Heart right ventricle (tissue), 16 donors: Measurements from ENCODE around the gene NTN3. TPM values are rescaled to one million over a fixed set of nuclear protein-coding genes. Genes with fewer than 3 reads are reported as not detected.

ENCODE experiments used
- ATAC-seq, 8 donors: fragments of 200-7000 bp; cut with Tn5 transposase; one replicate each; pipeline ENCODE4 v1.9.1; 2020; ENCODE audit warnings: mild to moderate bottlenecking in 8 of 8, moderate library complexity in 8 of 8, moderate number of reproducible peaks in 1 of 8
- DNase-seq, 2 donors: peaks; one replicate each; pipeline ENCODE4 v3.0.0-alpha.2; 2020
- H3K27ac ChIP-seq, 10 donors: fragments of 200-600 bp; sonication (generic) in 2 of 10; one replicate each; pipeline versions ENCODE4 v1.5.0 to v1.8.0; 2020 to 2022; ENCODE audit warnings: mild to moderate bottlenecking in 3 of 10
- H3K27me3 ChIP-seq, 7 donors: fragments of 200-600 bp; one replicate each; pipeline ENCODE4 v1.8.0; 2021 to 2022; ENCODE audit warnings: mild to moderate bottlenecking in 2 of 7
- H3K36me3 ChIP-seq, 9 donors: fragments of 200-600 bp; sonication (generic) in 1 of 9; one replicate each; pipeline versions ENCODE4 v1.5.0 to v1.8.0; 2020 to 2022; ENCODE audit warnings: mild to moderate bottlenecking in 2 of 9
- H3K4me1 ChIP-seq, 9 donors: fragments of 200-600 bp; sonication (generic) in 1 of 9; one replicate each; pipeline versions ENCODE4 v1.5.0 to v1.8.0; 2020 to 2022; ENCODE audit warnings: mild to moderate bottlenecking in 4 of 9
- H3K4me3 ChIP-seq, 10 donors: fragments of 200-600 bp; sonication (generic) in 2 of 10; one replicate each; pipeline versions ENCODE4 v1.5.0 to v1.8.0; 2020 to 2022; ENCODE audit warnings: mild to moderate bottlenecking in 7 of 10, moderate library complexity in 2 of 10
- H3K9me3 ChIP-seq, 11 donors: fragments of 200-600 bp in 10 of 11; sonication (generic) in 2 of 11; one replicate each; pipeline versions ENCODE4 v1.5.0 to v1.8.0; 2013 to 2022; ENCODE audit warnings: mild to moderate bottlenecking in 2 of 11, control low read depth in 1 of 11, moderate library complexity in 1 of 11
- CTCF ChIP-seq, 9 donors: fragments of 200-600 bp; sonication (generic) in 2 of 9; IDR thresholded peaks; one replicate each; pipeline versions ENCODE4 v1.5.0 to v1.8.0; 2021 to 2022; ENCODE audit warnings: antibody characterized with exemption in 9 of 9, mild to moderate bottlenecking in 5 of 9, moderate library complexity in 1 of 9
- WGBS, 2 donors: extraction: QIAGEN DNeasy Blood & Tissue Kit; methylation state at CpG; one replicate each; pipeline ENCODE4 v1.1.7; 2013; ENCODE audit warnings: inconsistent platforms in 1 of 2; 5-methylcytosine and 5-hydroxymethylcytosine counted together
- intact Hi-C, 10 donors: fragments of 100-400 bp; cut with DNase I; formaldehyde crosslinking; loops; one replicate each; pipeline versions ENCODE4 v1.11.1 to v1.14.2; 2022
- polyA plus RNA-seq, 2 donors: library from polyadenylated mRNA; stranded (reverse); fragments of 200-250 nt; gene quantifications; one replicate each; pipeline ENCODE4 v1.2.3, GENCODE V29; 2013
- total RNA-seq, 10 donors: library from RNA; stranded (reverse); fragmentation: NEBNext Ultra II Directional in 3 of 10; extraction: Animal tissue kit (Norgen Biotek cat#: 25700) in 3 of 10; gene quantifications; one replicate each; pipeline versions ENCODE4 v1.2.1 to v1.2.4, GENCODE V29; 2021 to 2023
- donor health status: Arrhythmogenic right ventricular cardiomyopathy.
- donor health status: ischemic (EF 13 %, LVEDD 7.1; RV severe dilation, severe dysfunction).
- donor health status: healthy with polysubstance abuse.
- donor health status: DM: no; HTN: yes; CAD: no.
- donor health status: DM: no; HTN: no; CAD: no.
- donor health status: ischemic (EF 25% LVEDD 6.9; RV normal size, moderate dysfunction).
- donor health status: ischemic (EF 25% LVEDD 5.7; RV mildly dilated, moderate dysfunction).
- donor health status: healthy.
- donor health status: DM: yes; HTN: yes; CAD: no.
- donor health status: Ischemic cardiomyopathy.
- donor health status: ischemic (EF 35%, LVEDD 5.7; RV mildly dilated, moderate dysfunction).
- donor health status: nonischemic (EF 11% LVEDD 7.7; RV severe dilation, severe dysfunction).
- donor health status: DM: yes; HTN: yes; CAD: no.
- donor health status: PGD.
- donor health status: ischemic (EF 29% LVEDD 5.4; RV normal size, mild dysfunction).
- donor health status: nonischemic (EF 23%, LVEDD 6.1; RV moderate dilation, normal function).

Gene NTN3
- total and polyA plus RNA-seq, 12 donors = 0.12 to 0.18 (median 0.17) TPM; not detected in 9

- Histone ChIP-seq H3K4me3 (no peak overlapping the region), H3K36me3 (peaks cover 0 to 94% (median 0%) of the 10 kb centered on the region in 9 donors), H3K27ac (no peak overlapping the region), H3K27me3 (no peaks in the 10 kb centered on the region), H3K9me3 (no peaks in the 10 kb centered on the region), H3K4me1 (no peaks in the 10 kb centered on the region)
- DNase-seq (no peak), ATAC-seq (no peak)
- WGBS, 2 donors = 94 to 97% methylated on average over 19 of the region's 19 CpGs
- TF ChIP-seq CTCF (IDR thresholded peaks at IDR 0.05) = no peak
- intact Hi-C loops = no loop called here
Observed at GRCh38 chr16:2450975-2451381, 20.1 kb upstream of the NTN3 start.

GRCh38 chr16:2451851-2452320 is 19.2 kb upstream of the NTN3 start:
- H3K36me3 ChIP-seq = peaks cover 0 to 94% (median 0%) of the 10 kb centered on the region in 9 donors
- no peak overlapping the region for H3K27ac ChIP-seq
- no peak overlapping the region for H3K4me3 ChIP-seq
- H3K27me3 ChIP-seq = no peaks in the 10 kb centered on the region
- TF ChIP-seq CTCF (IDR thresholded peaks at IDR 0.05) = no peak
- ATAC-seq (no peak), DNase-seq (no peak)
- intact Hi-C loops = no loop called here
- H3K9me3 ChIP-seq = no peaks in the 10 kb centered on the region
- H3K4me1 ChIP-seq = no peaks in the 10 kb centered on the region
- WGBS, 2 donors = 95 to 96% methylated on average over 18 of the region's 18 CpGs

- Histone ChIP-seq H3K4me3 (no peak overlapping the region), H3K36me3 (peaks cover 0 to 91% (median 0%) of the 10 kb centered on the region in 9 donors), H3K27me3 (no peaks in the 10 kb centered on the region), H3K9me3 (no peaks in the 10 kb centered on the region), H3K4me1 (no peaks in the 10 kb centered on the region), H3K27ac (no peak overlapping the region)
- ATAC-seq = no peak
- TF ChIP-seq CTCF (IDR thresholded peaks at IDR 0.05) = no peak
- 94 to 97% methylated on average over 8 of the region's 8 CpGs for WGBS, 2 donors
- intact Hi-C loops = no loop called here
- no peak for DNase-seq
Observed at GRCh38 chr16:2452650-2453049, 18.4 kb upstream of the NTN3 start.

GRCh38 chr16:2455081-2455845 is 15.8 kb upstream of the NTN3 start:
- no peak overlapping the region for H3K4me3 ChIP-seq
- no peaks in the 10 kb centered on the region for H3K9me3 ChIP-seq
- ATAC-seq = no peak
- TF ChIP-seq CTCF (IDR thresholded peaks at IDR 0.05) = no peak
- peaks cover 0 to 65% (median 0%) of the 10 kb centered on the region in 9 donors for H3K36me3 ChIP-seq
- no peaks in the 10 kb centered on the region for H3K27me3 ChIP-seq
- WGBS, 2 donors = 93 to 95% methylated on average over 28 of the region's 28 CpGs
- intact Hi-C loops = loop anchor here in 1 of 10 donors (5.0 kb wide), 1 partner anchor 47 kb away; no protein-coding TSS in a partner anchor
- peaks cover 2 to 13% (median 9%) of the 10 kb centered on the region in 9 donors for H3K4me1 ChIP-seq
- no peak overlapping the region for H3K27ac ChIP-seq
- DNase-seq = no peak
